Bone marrow (tissue), 2 donors: ENCODE results near the gene FOXP1.
A peak's percentile ranks its signal among the peaks of the same experiment; 100 is the strongest.

Experiments
- DNase-seq, 2 donors: peaks; one replicate each; lab custom pipeline; 2025; lab: John Stamatoyannopoulos, UW

Gene FOXP1

GRCh38 chr3:71398157-71398836, 185.2 kb downstream of the FOXP1 start:
- DNase-seq = no peak

GRCh38 chr3:71397726-71398125, 185.8 kb downstream of the FOXP1 start:
- no peak for DNase-seq

GRCh38 chr3:71397046-71397445, 186.5 kb downstream of the FOXP1 start:
- no peak for DNase-seq

- no peak for DNase-seq
Measured at GRCh38 chr3:71395927-71396695, 187.4 kb downstream of the FOXP1 start.

GRCh38 chr3:71395470-71395869, 188.1 kb downstream of the FOXP1 start:
- no peak for DNase-seq

GRCh38 chr3:71393745-71394144, 189.8 kb downstream of the FOXP1 start:
- DNase-seq = no peak

- DNase-seq = peak in 1 of 2 donors; percentile 46
Measured at GRCh38 chr3:71393093-71393492, 190.4 kb downstream of the FOXP1 start.

- peak in 1 of 2 donors; percentile 40 for DNase-seq
Measured at GRCh38 chr3:71392251-71392650, 191.3 kb downstream of the FOXP1 start.

- no peak for DNase-seq
Measured at GRCh38 chr3:71391361-71391760, 192.2 kb downstream of the FOXP1 start.

GRCh38 chr3:71389911-71390573, 193.5 kb downstream of the FOXP1 start:
- DNase-seq = peak in 1 of 2 donors; percentile 54

- DNase-seq = no peak
Measured at GRCh38 chr3:71389191-71389590, 194.3 kb downstream of the FOXP1 start.

- DNase-seq = no peak
Measured at GRCh38 chr3:71388535-71389120, 194.9 kb downstream of the FOXP1 start.

GRCh38 chr3:71387586-71387985, 195.9 kb downstream of the FOXP1 start:
- DNase-seq = no peak

- DNase-seq = no peak
Measured at GRCh38 chr3:71384837-71385716, 198.5 kb downstream of the FOXP1 start.

GRCh38 chr3:71384388-71384787, 199.1 kb downstream of the FOXP1 start:
- no peak for DNase-seq

GRCh38 chr3:71380096-71380495, 203.4 kb downstream of the FOXP1 start:
- no peak for DNase-seq

GRCh38 chr3:71378509-71378908, 205.0 kb downstream of the FOXP1 start:
- no peak for DNase-seq

GRCh38 chr3:71376911-71377310, 206.6 kb downstream of the FOXP1 start:
- DNase-seq = no peak

- DNase-seq = no peak
Measured at GRCh38 chr3:71376503-71376902, 207.0 kb downstream of the FOXP1 start.

- no peak for DNase-seq
Measured at GRCh38 chr3:71374582-71374981, 208.9 kb downstream of the FOXP1 start.

GRCh38 chr3:71372911-71373637, 210.5 kb downstream of the FOXP1 start:
- DNase-seq = no peak
